Endodermal cell (in vitro differentiated cells): Measurements from ENCODE around the gene PDYN. TPM values are rescaled to one million over a fixed set of nuclear protein-coding genes. Genes with fewer than 3 reads are reported as not detected.

Experiments
- DNase-seq: peaks from one replicate; pipeline ENCODE4 v3.0.0-alpha.2; 2017
- H3K27ac ChIP-seq: 2 replicates; pipeline ENCODE4 v1.5.1; 2013; ENCODE audit warnings: mild to moderate bottlenecking, low read depth, low read length, moderate library complexity
- H3K27me3 ChIP-seq: 2 replicates; pipeline ENCODE4 v1.6.1; 2013; ENCODE audit warnings: mild to moderate bottlenecking, low read length, moderate library complexity; ENCODE audit not compliant: insufficient read depth, control insufficient read depth, poor library complexity, severe bottlenecking
- H3K36me3 ChIP-seq: 2 replicates; pipeline ENCODE4 v1.7.0; 2013; ENCODE audit warnings: mild to moderate bottlenecking, low read length, moderate library complexity; ENCODE audit not compliant: control insufficient read depth, insufficient read depth
- H3K4me1 ChIP-seq: one replicate; pipeline ENCODE4 v1.7.0; 2013; ENCODE audit warnings: low read length; ENCODE audit not compliant: control insufficient read depth, insufficient read depth
- H3K4me3 ChIP-seq: 2 replicates; pipeline ENCODE4 v1.5.1; 2013; ENCODE audit warnings: mild to moderate bottlenecking, low read length, moderate library complexity
- H3K9ac ChIP-seq: 2 replicates; pipeline ENCODE4 v1.6.1; 2013; ENCODE audit warnings: mild to moderate bottlenecking, low read length, moderate library complexity; ENCODE audit not compliant: poor library complexity, severe bottlenecking; ENCODE audit errors: extremely low read depth
- H3K9me3 ChIP-seq: 2 replicates; pipeline ENCODE4 v1.6.1; 2013; ENCODE audit warnings: mild to moderate bottlenecking, low read length, moderate library complexity; ENCODE audit not compliant: control insufficient read depth
- H3K27ac Mint-ChIP-seq: 2 replicates; pipeline ENCODE4 v1.8.0; 2020; ENCODE audit warnings: mixed read lengths
- H3K27me3 Mint-ChIP-seq: 2 replicates; pipeline ENCODE4 v1.8.0; 2021; ENCODE audit warnings: mild to moderate bottlenecking, mixed read lengths; ENCODE audit not compliant: insufficient read depth
- H3K36me3 Mint-ChIP-seq: 2 replicates; pipeline ENCODE4 v1.8.0; 2020; ENCODE audit warnings: low read depth, mixed read lengths
- H3K4me1 Mint-ChIP-seq: 2 replicates; pipeline ENCODE4 v1.8.0; 2020; ENCODE audit warnings: mixed read lengths
- H3K4me3 Mint-ChIP-seq: 2 replicates; pipeline ENCODE4 v1.8.0; 2020; ENCODE audit warnings: mild to moderate bottlenecking, moderate library complexity, mixed read lengths
- H3K9me3 Mint-ChIP-seq: 2 replicates; pipeline ENCODE4 v1.8.0; 2020; ENCODE audit warnings: mild to moderate bottlenecking, mixed read lengths
- WGBS, 2 experiments: methylation state at CpG; one replicate each; pipeline versions ENCODE4 v1.1.5 to v1.1.7; 2013; ENCODE audit warnings: missing lambda C conversion rate in 2 of 2, mixed read lengths in 1 of 2; ENCODE audit not compliant: insufficient coverage in 1 of 2, insufficient read length in 1 of 2; 5-methylcytosine and 5-hydroxymethylcytosine counted together
- total RNA-seq, 2 donors: library from RNA; stranded (reverse); fragmentation: NEBNext Ultra II Directional in 1 of 2; extraction: Animal tissue kit (Norgen Biotek cat#: 25700) in 1 of 2; gene quantifications; 2 replicates in 1 of 2; 3 replicates in 1 of 2; pipeline ENCODE4 v1.2.1, GENCODE V29; 2021
- TF ChIP-seq, protein P1 (sequence below): fragments of 200-600 bp; sonication (generic); conservative IDR thresholded peaks from 2 replicates; pipeline ENCODE4 v1.5.0; 2021; ENCODE audit warnings: antibody characterized with exemption, mild to moderate bottlenecking

Gene PDYN
- total RNA-seq, 2 donors from 2014 or later, result 0.51 to 0.71 TPM

GRCh38 chr20:1942486-1943274, 51.2 kb downstream of the PDYN start:
- no peak for DNase-seq
- Histone ChIP-seq H3K9ac (no peak overlapping the region), H3K9me3 (no peaks in the 10 kb centered on the region), H3K27me3 (peaks cover 25% of the 10 kb centered on the region), H3K4me3 (no peak overlapping the region), H3K27ac (no peak overlapping the region), H3K4me1 (peaks cover 2% of the 10 kb centered on the region), H3K36me3 (no peaks in the 10 kb centered on the region)
- no peaks in the 10 kb centered on the region for H3K9me3 Mint-ChIP-seq
- H3K4me1 Mint-ChIP-seq, result no peaks in the 10 kb centered on the region
- no peak overlapping the region for H3K27ac Mint-ChIP-seq
- TF ChIP-seq, protein P1, sequence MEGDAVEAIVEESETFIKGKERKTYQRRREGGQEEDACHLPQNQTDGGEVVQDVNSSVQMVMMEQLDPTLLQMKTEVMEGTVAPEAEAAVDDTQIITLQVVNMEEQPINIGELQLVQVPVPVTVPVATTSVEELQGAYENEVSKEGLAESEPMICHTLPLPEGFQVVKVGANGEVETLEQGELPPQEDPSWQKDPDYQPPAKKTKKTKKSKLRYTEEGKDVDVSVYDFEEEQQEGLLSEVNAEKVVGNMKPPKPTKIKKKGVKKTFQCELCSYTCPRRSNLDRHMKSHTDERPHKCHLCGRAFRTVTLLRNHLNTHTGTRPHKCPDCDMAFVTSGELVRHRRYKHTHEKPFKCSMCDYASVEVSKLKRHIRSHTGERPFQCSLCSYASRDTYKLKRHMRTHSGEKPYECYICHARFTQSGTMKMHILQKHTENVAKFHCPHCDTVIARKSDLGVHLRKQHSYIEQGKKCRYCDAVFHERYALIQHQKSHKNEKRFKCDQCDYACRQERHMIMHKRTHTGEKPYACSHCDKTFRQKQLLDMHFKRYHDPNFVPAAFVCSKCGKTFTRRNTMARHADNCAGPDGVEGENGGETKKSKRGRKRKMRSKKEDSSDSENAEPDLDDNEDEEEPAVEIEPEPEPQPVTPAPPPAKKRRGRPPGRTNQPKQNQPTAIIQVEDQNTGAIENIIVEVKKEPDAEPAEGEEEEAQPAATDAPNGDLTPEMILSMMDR, result no peak
- H3K4me3 Mint-ChIP-seq, result no peak overlapping the region
- H3K36me3 Mint-ChIP-seq, result peaks cover 4% of the 10 kb centered on the region
- 89 to 93% methylated on average over 7 to 13 of the region's 13 CpGs for WGBS, 2 experiments
- peaks cover 44% of the 10 kb centered on the region for H3K27me3 Mint-ChIP-seq

DNA sequence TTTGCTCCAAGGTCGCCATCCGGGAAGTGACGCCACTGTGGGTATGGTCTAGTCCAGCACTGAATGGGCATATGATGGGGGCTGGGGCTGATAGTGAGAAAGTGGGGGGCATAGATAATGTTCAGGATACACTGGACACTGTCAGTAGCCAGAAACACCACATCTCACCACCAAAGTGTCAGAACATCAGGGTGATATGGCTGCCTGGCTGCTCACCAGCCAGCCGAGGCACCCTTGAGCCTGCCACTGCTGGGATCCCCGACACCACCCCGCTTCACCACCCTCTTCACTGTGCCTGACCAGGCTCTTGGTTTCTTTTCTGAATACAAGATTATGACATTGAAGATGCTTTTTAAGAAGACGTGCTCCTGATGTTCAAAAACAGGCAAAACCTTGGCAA, 51.8 kb downstream of the PDYN start:
- TF ChIP-seq, protein P1, result no peak
- Mint-ChIP-seq H3K27me3 (peaks cover 37% of the 10 kb centered on the region), H3K36me3 (peaks cover 4% of the 10 kb centered on the region), H3K4me3 (no peak overlapping the region), H3K9me3 (no peaks in the 10 kb centered on the region), H3K4me1 (no peaks in the 10 kb centered on the region), H3K27ac (no peak overlapping the region)
- WGBS, 2 experiments, result 85 to 88% methylated on average over 4 to 7 of the region's 7 CpGs
- DNase-seq, result no peak
- no peaks in the 10 kb centered on the region for H3K4me1 ChIP-seq
- no peak overlapping the region for H3K9ac ChIP-seq
- peaks cover 21% of the 10 kb centered on the region for H3K27me3 ChIP-seq
- H3K4me3 ChIP-seq, result no peak overlapping the region
- no peaks in the 10 kb centered on the region for H3K9me3 ChIP-seq
- no peaks in the 10 kb centered on the region for H3K36me3 ChIP-seq
- no peak overlapping the region for H3K27ac ChIP-seq

GRCh38 chr20:1941226-1941625, 52.6 kb downstream of the PDYN start:
- TF ChIP-seq, protein P1, result no peak
- no peaks in the 10 kb centered on the region for H3K9me3 ChIP-seq
- H3K36me3 Mint-ChIP-seq, result peaks cover 4% of the 10 kb centered on the region

More at GRCh38 chr20:1941226-1941625, 52.6 kb downstream of the PDYN start:
- Histone ChIP-seq H3K4me1 (no peaks in the 10 kb centered on the region), H3K4me3 (no peak overlapping the region), H3K9ac (no peak overlapping the region), H3K27me3 (peaks cover 15% of the 10 kb centered on the region), H3K36me3 (no peaks in the 10 kb centered on the region), H3K27ac (no peak overlapping the region)
- no peak overlapping the region for H3K4me3 Mint-ChIP-seq
- peaks cover 30% of the 10 kb centered on the region for H3K27me3 Mint-ChIP-seq
- 83 to 90% methylated on average over 5 to 8 of the region's 8 CpGs for whole genome bisulfite sequencing, 2 experiments
- H3K27ac Mint-ChIP-seq, result no peak overlapping the region
- no peaks in the 10 kb centered on the region for H3K9me3 Mint-ChIP-seq
- DNase-seq, result no peak
- no peaks in the 10 kb centered on the region for H3K4me1 Mint-ChIP-seq
